ENCODE measurements around the gene ERC1. TPM values are rescaled to one million over a fixed set of nuclear protein-coding genes. Genes with fewer than 3 reads are reported as not detected.

Gene ERC1
- total and polyA plus RNA-seq, 2 of the 4 experiments (the other 2 are of a cell fraction), result 11.6 to 25.6 TPM

DNA sequence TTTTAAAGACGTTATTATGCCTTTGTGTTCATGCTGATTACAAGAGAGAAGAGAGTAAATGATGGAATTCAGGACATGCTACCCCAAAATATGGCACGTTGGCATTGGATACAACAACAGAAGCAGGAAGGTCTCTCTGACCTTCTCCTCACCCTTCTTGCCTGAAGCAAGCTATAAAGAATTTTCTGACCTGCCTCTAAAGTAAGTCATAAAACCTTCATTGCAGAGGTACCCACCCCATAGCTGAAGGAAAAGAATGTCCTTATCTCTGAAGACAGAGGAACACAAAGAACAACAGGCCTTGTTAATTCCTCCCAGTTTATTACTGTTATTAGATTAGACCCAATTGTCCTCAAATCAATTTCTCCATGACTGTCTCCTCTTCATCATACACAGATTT is 427.1 kb downstream of the ERC1 start:
- Histone ChIP-seq H2BK120ac (ENCODE audit: low read depth, low read length) (no peak overlapping the region), H3K14ac (replicated peaks; ENCODE audit: low read depth, low read length) (no peak overlapping the region), H3K4me3 (ENCODE audit: insufficient read depth, low read depth, low read length) (no peak overlapping the region), H3K18ac (ENCODE audit: low read depth, low read length) (no peak overlapping the region), H3K56ac (ENCODE audit: extremely low read depth, insufficient read depth, low read length) (no peak overlapping the region), H3K23ac (ENCODE audit: low read depth, low read length) (no peak overlapping the region), H3K9me1 (ENCODE audit: insufficient read depth, low read length) (no peaks in the 10 kb centered on the region), H4K91ac (ENCODE audit: insufficient read depth, low read depth, low read length) (no peak overlapping the region), H2AFZ (replicated peaks; ENCODE audit: low read length, poor library complexity) (no peak overlapping the region), H2BK5ac (ENCODE audit: low read depth, low read length, poor library complexity, severe bottlenecking) (no peak overlapping the region), H2BK15ac (ENCODE audit: low read depth, low read length) (no peak overlapping the region), H3K27ac (ENCODE audit: insufficient read depth, low read length) (no peak overlapping the region), H2BK20ac (ENCODE audit: low read depth, low read length) (no peak overlapping the region), H3K36me3 (ENCODE audit: control insufficient read depth, insufficient read depth, low read length) (peaks cover 3% of the 10 kb centered on the region), H4K8ac (ENCODE audit: low read depth in 2 of 2, low read length in 2 of 2) (no peak overlapping the region), H3K9me3 (ENCODE audit: control insufficient read depth, insufficient read depth, low read length) (peaks cover 6% of the 10 kb centered on the region), H3K79me1 (ENCODE audit: low read depth in 1 of 2, low read length in 2 of 2) (no peaks in the 10 kb centered on the region; a peak in 1 of 4 replicates), H3K4ac (ENCODE audit: low read depth, low read length) (no peak overlapping the region), H2AK9ac (replicated peaks; ENCODE audit: low read depth, low read length, poor library complexity) (no peak overlapping the region), H3K4me2 (ENCODE audit: low read depth, low read length) (no peak overlapping the region), H4K5ac (ENCODE audit: low read depth, low read length) (no peak overlapping the region), H3K4me1 (ENCODE audit: control insufficient read depth, insufficient read depth, low read length) (no peaks in the 10 kb centered on the region), H3K9ac (ENCODE audit: low read depth, low read length) (no peak overlapping the region), H3K27me3 (ENCODE audit: control insufficient read depth, insufficient read depth, low read length) (no peaks in the 10 kb centered on the region), H4K20me1 (ENCODE audit: insufficient read depth, low read length) (no peaks in the 10 kb centered on the region), H2AK5ac (ENCODE audit: low read depth, low read length) (no peak overlapping the region)
- TF ChIP-seq POLR2A (IDR thresholded peaks at IDR 0.05; ENCODE audit: low read depth, low read length) (no peak), RFX5 (IDR thresholded peaks at IDR 0.05; ENCODE audit: low read depth, low read length) (no peak)
- ATAC-seq (ENCODE audit: low read depth), result no peak
- no CpG with 5 or more reads among the region's 2 CpGs for WGBS, 2 experiments (ENCODE audit: extremely low coverage in 2 of 2, insufficient read length in 1 of 2)
- no TSS peak for BruUV-seq (replicated peaks)
- dilution Hi-C loops (cut with HindIII; ENCODE audit: low sequenced_read_pairs, unreplicated experiment), result no loop called here
- in situ Hi-C loops (cut with MboI; ENCODE audit: low sequenced_read_pairs), result no loop called here
- intact Hi-C loops (cut with micrococcal nuclease), result no loop called here
- POLR2A ChIA-PET (ENCODE audit: unreplicated experiment), result no interaction called here
- CTCF ChIA-PET, result no interaction called here
- no peak for DNase-seq
